B cell (primary cell): ENCODE data around the gene ATP6V1B1. TPM values are rescaled to one million over a fixed set of nuclear protein-coding genes. Genes with fewer than 3 reads are reported as not detected.

Experiments
- ATAC-seq: fragments of 200-7000 bp; cut with Tn5 transposase; one replicate; pipeline ENCODE4 v1.10.0; 2021; ENCODE audit warnings: low read depth, mild to moderate bottlenecking, moderate number of reproducible peaks, moderate library complexity
- CTCF ChIA-PET: fragments of 350-600 bp; sonication (Branson Sonifier 250); formaldehyde crosslinking; loops from one replicate; lab custom pipeline; 2021; ENCODE audit warnings: antibody characterized with exemption, inconsistent platforms; lab: Charles Lee
- POLR2A ChIA-PET: fragments of 350-600 bp; sonication (Branson Sonifier 250); formaldehyde crosslinking; loops from one replicate; lab custom pipeline; 2021; ENCODE audit warnings: antibody characterized with exemption; lab: Charles Lee
- DNase-seq: peaks from one replicate; pipeline ENCODE4 v3.0.0; 2013
- H2AFZ ChIP-seq: 2 replicates; pipeline ENCODE4 v1.6.1; 2012; ENCODE audit warnings: mild to moderate bottlenecking, low read depth, low read length; ENCODE audit not compliant: insufficient read depth, poor library complexity, severe bottlenecking
- H3K27ac ChIP-seq, 2 donors: 1 replicate in 1 of 2; 2 replicates in 1 of 2; pipeline ENCODE4 v1.5.1; 2012 to 2013; ENCODE audit warnings: low read length in 2 of 2, mild to moderate bottlenecking in 2 of 2, moderate library complexity in 1 of 2
- H3K27me3 ChIP-seq, 4 experiments: fragments of 200-600 bp in 1 of 4; sonication (generic) in 1 of 4; replicated peaks in 1 of 4; 1 replicate in 2 of 4; 2 replicates in 2 of 4; pipeline versions ENCODE4 v1.6.1 to v1.7.0; 2013 to 2016; ENCODE audit warnings: low read length in 3 of 4, mild to moderate bottlenecking in 2 of 4, mixed read lengths in 1 of 4, moderate library complexity in 1 of 4; ENCODE audit not compliant: insufficient read depth in 4 of 4, control insufficient read depth in 3 of 4; ENCODE audit errors: control extremely low read depth in 1 of 4
- H3K36me3 ChIP-seq, 2 experiments: replicated peaks in 1 of 2; 1 replicate in 1 of 2; 2 replicates in 1 of 2; pipeline versions ENCODE4 v1.6.1 to v1.7.1; 2013; ENCODE audit warnings: low read length in 1 of 2; ENCODE audit not compliant: insufficient read depth in 2 of 2, control insufficient read depth in 1 of 2; ENCODE audit errors: control extremely low read depth in 1 of 2, extremely low read depth in 1 of 2
- H3K4me1 ChIP-seq, 2 donors: fragments of 200-600 bp in 1 of 2; sonication (generic) in 1 of 2; 1 replicate in 1 of 2; 2 replicates in 1 of 2; pipeline versions ENCODE4 v1.5.1 to v1.6.1; 2013 to 2017; ENCODE audit warnings: low read length in 2 of 2; ENCODE audit not compliant: control insufficient read depth in 2 of 2, insufficient read depth in 2 of 2
- H3K4me2 ChIP-seq: replicated peaks from 2 replicates; pipeline ENCODE3; 2012; ENCODE audit warnings: mild to moderate bottlenecking, low read depth, low read length; ENCODE audit not compliant: poor library complexity, severe bottlenecking
- H3K4me3 ChIP-seq, 5 experiments: fragments of 200-600 bp in 1 of 5; sonication (generic) in 1 of 5; 1 replicate in 3 of 5; 2 replicates in 2 of 5; pipeline versions ENCODE4 v1.5.1 to v1.7.0; 2011 to 2016; ENCODE audit warnings: low read length in 4 of 5, mild to moderate bottlenecking in 4 of 5, low read depth in 2 of 5, control low read depth in 1 of 5, moderate library complexity in 1 of 5; ENCODE audit not compliant: insufficient read depth in 1 of 5; ENCODE audit errors: control extremely low read depth in 1 of 5, extremely low read depth in 1 of 5
- H3K79me2 ChIP-seq: fragments of 200-600 bp; sonication (generic); one replicate; pipeline ENCODE4 v1.6.0; 2016; ENCODE audit warnings: low read length; ENCODE audit not compliant: control insufficient read depth, insufficient read depth
- H3K9ac ChIP-seq: fragments of 200-600 bp; sonication (generic); 2 replicates; pipeline ENCODE4 v1.6.1; 2017; ENCODE audit warnings: mild to moderate bottlenecking, low read length, moderate library complexity
- H3K9me3 ChIP-seq, 3 donors: one replicate each; pipeline versions ENCODE4 v1.6.1 to v1.7.1; 2013; ENCODE audit warnings: low read length in 2 of 3; ENCODE audit not compliant: control insufficient read depth in 2 of 3, insufficient read depth in 1 of 3; ENCODE audit errors: control extremely low read depth in 1 of 3
- H4K20me1 ChIP-seq: 2 replicates; pipeline ENCODE4 v1.6.0; 2012; ENCODE audit warnings: mild to moderate bottlenecking, low read length; ENCODE audit not compliant: insufficient read depth, control insufficient read depth, poor library complexity, severe bottlenecking
- H3K27ac Mint-ChIP-seq: one replicate; pipeline ENCODE4 v1.8.0; 2021; ENCODE audit warnings: mixed read lengths
- H3K27me3 Mint-ChIP-seq: one replicate; pipeline ENCODE4 v1.8.0; 2021; ENCODE audit warnings: mixed read lengths
- H3K4me1 Mint-ChIP-seq: one replicate; pipeline ENCODE4 v1.8.0; 2021; ENCODE audit warnings: mixed read lengths
- H3K4me3 Mint-ChIP-seq: one replicate; pipeline ENCODE4 v1.8.0; 2021; ENCODE audit warnings: mixed read lengths
- H3K9me3 Mint-ChIP-seq: one replicate; pipeline ENCODE4 v1.8.0; 2022; ENCODE audit warnings: mixed read lengths; ENCODE audit not compliant: insufficient read depth
- EZH2 ChIP-seq: IDR thresholded peaks from 2 replicates; pipeline ENCODE4 v1.6.1; 2012; ENCODE audit warnings: borderline replicate concordance, low read depth, mild to moderate bottlenecking, moderate library complexity, low read length; ENCODE audit not compliant: insufficient read depth, poor library complexity, severe bottlenecking
- WGBS: methylation state at CpG from one replicate; pipeline ENCODE4 v1.1.5; 2013; ENCODE audit warnings: missing lambda C conversion rate; ENCODE audit not compliant: insufficient coverage; 5-methylcytosine and 5-hydroxymethylcytosine counted together
- intact Hi-C: fragments of 100-400 bp; cut with micrococcal nuclease; formaldehyde crosslinking; loops from one replicate; pipeline ENCODE4 v1.10.0; 2022
- polyA plus RNA-seq: library from polyadenylated mRNA; depleted of rRNA; stranded (reverse); fragments of >200 nt; gene quantifications from 2 replicates; pipeline ENCODE4 v1.2.3, GENCODE V29; 2012
- total RNA-seq, 2 donors: library from RNA; stranded (reverse); fragments of 120-200 nt in 1 of 2; gene quantifications; 1 replicate in 1 of 2; 2 replicates in 1 of 2; pipeline versions ENCODE4 v1.2.3 to v1.2.4, GENCODE V29; 2013 to 2022
- TF ChIP-seq, protein P1 (sequence below): fragments of 200-600 bp; IDR thresholded peaks from one replicate; pipeline ENCODE4 v1.8.0; 2022; ENCODE audit warnings: antibody characterized with exemption, mild to moderate bottlenecking

ATP6V1B1 gene
- total and polyA plus RNA-seq, 2 donors (not counting 1 experiment from before 2014, with no cell fraction given) = not detected

DNA sequence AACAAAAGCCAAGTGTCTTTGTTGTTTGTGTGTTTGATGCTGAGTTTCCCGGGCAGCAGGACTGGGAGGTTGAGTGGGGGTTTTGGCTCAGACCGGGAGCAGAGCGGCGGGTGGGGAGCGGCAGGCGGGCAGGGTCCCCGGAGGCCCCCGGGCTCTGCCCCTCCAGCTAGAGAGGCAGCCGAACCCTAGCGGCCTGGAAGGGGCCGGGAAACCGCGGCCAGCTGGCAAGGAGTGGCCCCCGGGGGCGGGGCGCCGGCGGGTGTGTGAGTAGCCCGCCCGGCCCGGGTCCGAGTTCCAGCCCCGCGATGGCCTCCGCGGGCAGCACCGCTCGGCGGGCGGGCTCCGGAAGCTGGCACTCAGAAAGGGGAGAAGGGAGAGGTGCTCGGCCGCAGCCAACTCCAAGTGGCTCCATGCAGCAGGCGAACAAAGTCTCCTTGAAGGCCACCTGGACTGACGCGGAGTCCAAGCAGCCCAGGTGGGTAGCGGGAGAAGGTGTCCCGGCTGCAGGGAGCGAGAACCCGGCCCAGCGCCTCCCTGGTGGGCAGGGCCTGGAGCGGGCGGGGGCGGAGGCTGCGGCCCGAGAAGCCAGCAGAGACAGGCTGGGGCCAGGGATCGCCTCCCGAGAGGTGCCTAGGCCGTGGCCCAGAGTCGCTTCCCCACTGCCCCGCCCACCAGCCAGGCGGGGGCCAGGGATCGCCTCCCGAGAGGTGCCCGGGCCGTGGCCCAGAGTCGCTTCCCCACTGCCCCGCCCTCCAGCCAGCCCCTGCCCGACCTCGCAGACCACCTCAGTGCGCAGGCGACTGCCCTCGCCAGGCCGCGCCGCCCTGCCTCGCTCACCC, 42.9 kb downstream of the ATP6V1B1 start, which contains the start of gene ANKRD53:
Gene ANKRD53 (plus strand): TSS at position 290 of the 839 bp plus-strand sequence. CDS start 16 bp downstream, at position 306.
- Mint-ChIP-seq H3K27ac (peak within 1 kb of the TSS; percentile 93), H3K27me3 (peaks cover 15% of the 10 kb centered on the region), H3K9me3 (no peaks in the 10 kb centered on the region), H3K4me3 (peak within 1 kb of the TSS; percentile 95), H3K4me1 (peaks cover 22% of the 10 kb centered on the region)
- POLR2A ChIA-PET = interaction anchor here (0.6 to 1.3 kb wide), 3 partner anchors 23 to 353 kb away, joined by 3 to 5 read pairs (median 3); partner anchors contain the start of gene ZNF638
- Histone ChIP-seq H4K20me1 (no peaks in the 10 kb centered on the region), H3K9ac (peak within 1 kb of the TSS; percentile 78), H3K4me2 (peak within 1 kb of the TSS; percentile 98), H3K36me3 (no peaks in the 10 kb centered on the region), H2AFZ (peak within 1 kb of the TSS; percentile 89), H3K27me3 (no peaks in the 10 kb centered on the region), H3K27ac (peak within 1 kb of the TSS; percentile 43 to 79), H3K9me3 (no peaks in the 10 kb centered on the region), H3K4me3 (peak within 1 kb of the TSS; percentile 52 to 84 (median 64)), H3K4me1 (peaks cover 16 to 22% of the 10 kb centered on the region in 2 donors), H3K79me2 (no peaks in the 10 kb centered on the region)
- intact Hi-C loops = loop anchor here (5.0 kb wide), 3 partner anchors 89 to 354 kb away; partner anchors contain the start of genes NAGK, PAIP2B and ZNF638
- ATAC-seq (peak; percentile 58), DNase-seq (peak; percentile 52)
- WGBS = 6% methylated on average over 67 of the region's 67 CpGs
- CTCF ChIA-PET = interaction anchor here (1.0 to 3.8 kb wide), 7 partner anchors 8 to 685 kb away, joined by 3 to 53 read pairs (median 9); partner anchors contain the start of genes SNRPG and TEX261
- TF ChIP-seq EZH2 = no peak
- TF ChIP-seq, protein P1, sequence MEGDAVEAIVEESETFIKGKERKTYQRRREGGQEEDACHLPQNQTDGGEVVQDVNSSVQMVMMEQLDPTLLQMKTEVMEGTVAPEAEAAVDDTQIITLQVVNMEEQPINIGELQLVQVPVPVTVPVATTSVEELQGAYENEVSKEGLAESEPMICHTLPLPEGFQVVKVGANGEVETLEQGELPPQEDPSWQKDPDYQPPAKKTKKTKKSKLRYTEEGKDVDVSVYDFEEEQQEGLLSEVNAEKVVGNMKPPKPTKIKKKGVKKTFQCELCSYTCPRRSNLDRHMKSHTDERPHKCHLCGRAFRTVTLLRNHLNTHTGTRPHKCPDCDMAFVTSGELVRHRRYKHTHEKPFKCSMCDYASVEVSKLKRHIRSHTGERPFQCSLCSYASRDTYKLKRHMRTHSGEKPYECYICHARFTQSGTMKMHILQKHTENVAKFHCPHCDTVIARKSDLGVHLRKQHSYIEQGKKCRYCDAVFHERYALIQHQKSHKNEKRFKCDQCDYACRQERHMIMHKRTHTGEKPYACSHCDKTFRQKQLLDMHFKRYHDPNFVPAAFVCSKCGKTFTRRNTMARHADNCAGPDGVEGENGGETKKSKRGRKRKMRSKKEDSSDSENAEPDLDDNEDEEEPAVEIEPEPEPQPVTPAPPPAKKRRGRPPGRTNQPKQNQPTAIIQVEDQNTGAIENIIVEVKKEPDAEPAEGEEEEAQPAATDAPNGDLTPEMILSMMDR = no peak
